ENCODE results near the gene TRABD2A. TPM values are rescaled to one million over a fixed set of nuclear protein-coding genes. Genes with fewer than 3 reads are reported as not detected.

TRABD2A gene
- total RNA-seq, 1 donor from 2014 or later = 6.3 TPM

DNA sequence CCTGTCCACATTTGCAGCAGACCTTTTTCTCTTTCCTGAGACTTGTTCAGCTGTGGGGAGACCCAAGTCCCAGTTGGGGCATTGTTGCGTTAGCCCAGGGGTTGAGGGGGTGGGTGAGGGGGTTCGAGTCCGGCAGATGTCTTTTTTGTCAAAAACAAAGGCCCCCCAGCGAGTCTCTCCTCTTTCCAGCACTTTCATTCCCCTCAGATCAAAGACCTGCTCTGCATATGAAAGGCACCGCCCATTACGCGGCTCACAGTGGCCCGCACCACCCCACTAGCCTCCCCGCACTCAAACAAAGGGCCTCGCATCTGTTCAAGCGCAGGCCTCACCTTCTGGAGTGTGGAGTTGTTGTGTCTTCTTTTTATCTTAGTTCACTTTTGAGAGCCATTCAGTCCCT lies 25.2 kb downstream of the TRABD2A start:
- DNase-seq (ENCODE audit: low spot score) = no peak

DNA sequence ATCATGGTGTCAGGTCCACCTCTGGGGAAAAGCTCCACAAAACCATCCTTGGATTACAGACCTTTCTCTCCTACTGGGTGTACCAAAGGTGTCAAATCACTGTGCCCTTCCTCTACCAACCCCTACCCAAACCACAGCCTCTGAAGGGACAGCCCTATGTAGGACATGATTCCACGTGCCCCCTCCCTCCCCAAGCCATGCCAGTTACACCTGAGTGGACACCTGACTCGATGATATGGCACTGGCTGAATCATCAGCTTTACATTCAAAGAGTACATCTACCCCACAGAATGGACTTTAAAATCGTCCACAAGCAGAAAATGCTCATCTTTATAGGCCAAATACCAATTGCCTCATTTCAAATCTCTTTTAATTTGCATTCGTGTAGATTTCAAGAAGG lies 26.0 kb downstream of the TRABD2A start:
- DNase-seq (ENCODE audit: low spot score) = no peak

DNA sequence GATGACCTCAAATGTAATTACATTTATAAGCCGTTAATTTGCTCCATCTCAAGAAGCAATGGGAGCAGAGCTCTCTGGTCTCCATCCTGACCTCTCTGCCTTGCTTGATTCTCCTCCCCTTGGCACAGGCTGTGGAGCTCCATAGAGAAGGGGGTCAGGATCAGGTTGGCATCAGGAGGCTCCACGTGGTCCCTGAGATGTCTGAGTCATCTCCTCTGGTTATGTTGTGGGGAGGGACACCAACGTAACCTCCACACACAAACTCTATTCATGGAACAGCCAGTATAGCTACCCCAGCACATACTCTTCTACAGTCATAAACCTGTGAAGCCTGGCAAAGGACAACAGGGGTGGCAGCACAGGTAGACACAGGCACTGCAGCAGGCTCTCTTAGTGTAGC lies 29.0 kb downstream of the TRABD2A start:
- no peak for DNase-seq (ENCODE audit: low spot score)

DNA sequence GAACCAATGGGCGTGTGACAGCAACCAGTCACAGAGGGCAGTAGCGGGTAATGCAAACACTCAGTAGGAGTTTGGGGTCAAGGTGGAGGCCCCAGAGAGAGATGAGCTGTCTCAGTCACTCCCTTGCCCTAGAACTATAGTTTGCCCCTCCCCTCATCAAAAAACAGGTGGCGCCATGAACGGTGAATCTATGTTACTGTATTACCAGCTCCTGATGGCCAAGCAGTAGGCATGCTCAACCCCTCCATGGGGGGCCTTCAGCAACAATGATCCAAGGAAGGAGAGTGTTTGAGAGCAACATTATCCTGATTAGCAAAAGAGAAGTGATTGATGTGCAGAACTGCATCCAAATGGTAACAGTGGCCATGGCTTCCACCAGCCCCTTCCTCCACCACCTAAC lies 30.4 kb downstream of the TRABD2A start:
- DNase-seq (ENCODE audit: low spot score) = peak; percentile 30

DNA sequence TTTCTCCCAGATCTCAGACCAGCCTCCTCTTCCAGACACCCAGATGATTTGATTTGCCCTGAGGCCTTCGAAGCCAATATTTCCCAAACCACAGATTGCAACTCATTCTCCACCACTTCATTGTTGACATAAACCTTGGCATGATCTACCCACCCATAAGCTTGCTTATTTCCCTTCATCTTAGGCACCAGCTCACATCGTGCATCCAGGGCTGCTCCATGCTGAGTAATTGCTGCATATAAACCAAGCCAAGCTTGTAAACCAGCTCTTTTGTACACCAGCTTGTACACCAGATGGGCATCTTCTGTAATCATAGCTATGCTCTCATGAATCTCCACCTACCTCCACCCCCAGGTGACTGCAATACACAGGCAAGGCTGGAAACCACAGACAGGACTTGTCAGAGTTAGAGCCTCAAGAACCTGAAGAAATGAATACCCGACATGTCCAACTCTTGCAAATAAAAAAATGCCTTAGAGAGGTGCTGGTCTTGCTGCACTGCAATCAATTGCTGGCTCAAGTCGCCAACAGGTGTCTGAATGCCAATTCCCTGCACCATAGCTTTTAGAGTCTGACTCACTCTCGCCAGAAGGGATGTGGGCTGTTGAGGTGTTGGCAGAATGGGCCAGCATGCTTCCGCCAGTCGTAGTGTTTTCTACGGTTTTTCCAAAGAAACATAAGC lies 31.5 kb downstream of the TRABD2A start:
- DNase-seq (ENCODE audit: low spot score) = no peak

DNA sequence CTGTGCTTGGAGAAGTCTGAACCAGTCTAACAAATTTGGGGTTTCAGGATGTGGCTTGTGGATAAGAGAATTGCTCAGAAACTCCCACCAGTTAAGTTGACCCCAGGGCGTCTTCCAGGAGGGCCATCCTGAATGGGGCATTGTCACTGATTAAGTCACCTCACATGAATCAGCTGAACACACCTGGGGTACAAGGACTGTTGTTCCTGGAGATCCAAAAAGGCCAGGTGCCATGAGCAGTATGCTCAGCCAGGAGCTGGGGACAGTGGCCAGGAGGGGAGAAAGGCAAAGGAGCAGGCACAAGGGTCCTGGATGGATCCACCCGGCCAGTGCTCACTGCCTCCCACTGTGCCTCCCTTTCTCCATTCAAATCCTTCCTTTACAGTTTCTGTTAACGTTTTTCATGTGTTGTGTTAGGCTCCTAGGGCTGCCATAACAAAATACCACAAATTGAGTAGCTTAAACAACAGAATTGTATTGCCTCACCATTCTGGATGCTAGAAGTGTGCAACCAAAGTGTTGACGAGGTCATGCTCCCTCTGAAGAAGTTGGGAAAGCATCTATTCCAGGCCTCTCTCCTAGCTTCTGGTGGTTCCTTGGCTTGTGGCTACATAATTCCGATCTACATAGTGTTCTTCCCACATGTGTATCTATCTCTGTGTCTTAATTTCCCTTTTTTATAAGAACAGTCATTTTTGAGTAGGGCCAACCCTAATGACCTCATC lies 33.4 kb downstream of the TRABD2A start:
- DNase-seq (ENCODE audit: low spot score) = no peak

DNA sequence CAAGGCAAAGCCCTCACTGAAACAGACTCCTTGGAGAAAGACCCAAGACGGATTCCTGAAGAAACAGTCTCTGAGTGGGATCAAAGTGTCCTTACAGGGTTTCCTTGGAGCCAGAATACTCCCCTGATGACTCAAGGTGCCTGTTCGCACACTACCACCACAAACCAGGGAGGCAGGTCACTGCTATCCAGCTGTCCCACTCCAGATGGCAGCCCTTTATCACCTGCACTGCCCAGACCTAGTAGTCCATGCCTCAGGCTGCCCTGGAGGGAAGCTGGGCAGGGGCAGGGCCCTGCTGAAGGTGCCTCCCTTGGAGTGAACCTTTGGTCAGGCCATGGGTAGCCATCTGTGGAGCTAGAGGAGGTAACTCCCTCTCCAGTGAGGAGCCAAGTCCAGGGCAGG lies 34.1 kb downstream of the TRABD2A start:
- no peak for DNase-seq (ENCODE audit: low spot score)

DNA sequence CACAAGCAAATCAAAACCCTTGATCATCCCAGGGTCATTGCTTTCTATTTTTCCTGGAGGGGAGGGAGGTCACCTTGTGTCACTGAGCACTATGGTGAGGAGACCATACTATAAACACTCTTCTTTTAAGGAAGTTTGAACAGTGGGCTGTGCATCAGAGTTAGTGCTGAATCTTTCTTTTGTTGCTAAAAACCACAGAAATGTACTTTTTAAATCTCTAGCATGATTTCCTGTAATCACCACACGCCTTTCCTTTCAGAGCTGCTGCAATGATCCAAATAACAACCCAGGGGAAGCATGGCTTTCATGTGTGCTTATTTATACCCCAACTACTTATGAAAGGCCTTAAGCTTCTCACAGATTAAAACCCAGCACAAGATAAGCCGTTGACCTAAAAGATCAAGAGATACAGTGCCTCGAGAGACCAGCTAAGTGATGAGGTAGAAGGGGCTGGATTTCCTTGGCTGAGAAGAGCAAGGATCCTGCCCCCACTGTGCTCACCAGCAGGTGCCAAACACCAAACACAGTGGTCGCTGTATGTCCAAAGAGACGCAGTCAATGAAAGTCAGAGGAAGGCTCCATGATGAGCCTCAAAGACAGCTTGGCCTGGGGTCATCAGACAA lies 34.7 kb downstream of the TRABD2A start:
- no peak for DNase-seq (ENCODE audit: low spot score)

DNA sequence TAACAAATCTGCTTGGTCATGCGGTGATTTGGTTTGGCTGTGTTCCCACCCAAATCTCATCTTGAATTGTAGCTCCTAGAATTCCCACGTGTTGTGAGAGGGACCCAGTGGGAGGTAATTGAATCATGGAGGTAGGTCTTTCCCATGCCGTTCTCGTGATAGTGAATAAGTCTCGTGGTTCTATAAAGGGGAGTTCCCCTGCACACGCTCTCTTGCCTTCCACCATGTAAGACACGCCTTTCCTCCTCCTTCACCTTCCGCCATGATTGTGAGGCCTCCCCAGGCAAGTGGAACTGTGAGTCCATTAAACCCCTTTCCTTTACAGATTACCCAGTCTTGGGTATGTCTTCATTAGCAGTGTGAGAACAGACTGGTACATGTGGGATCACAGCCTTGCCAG lies 36.7 kb downstream of the TRABD2A start:
- DNase-seq (ENCODE audit: low spot score) = peak; percentile 16

DNA sequence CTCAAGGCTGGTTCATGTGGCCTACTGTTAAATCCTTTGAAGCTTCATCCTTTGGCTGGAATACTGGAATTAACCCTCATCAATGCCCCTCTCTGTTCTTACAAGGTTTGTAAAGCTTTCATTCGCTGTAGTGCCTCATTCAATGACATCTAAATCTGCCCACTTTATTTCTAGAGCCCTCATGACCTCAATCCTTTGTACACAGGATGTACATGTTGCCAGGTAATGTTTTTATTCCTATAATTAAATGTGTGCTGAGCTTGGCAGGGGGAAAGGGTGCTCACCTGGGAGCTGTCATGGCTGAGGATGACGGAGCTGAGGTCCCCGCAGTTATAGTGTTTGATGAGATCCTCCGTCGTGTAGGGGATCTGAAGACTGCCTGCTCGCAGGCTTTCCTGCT lies 39.3 kb downstream of the TRABD2A start:
- no peak for DNase-seq (ENCODE audit: low spot score)

DNA sequence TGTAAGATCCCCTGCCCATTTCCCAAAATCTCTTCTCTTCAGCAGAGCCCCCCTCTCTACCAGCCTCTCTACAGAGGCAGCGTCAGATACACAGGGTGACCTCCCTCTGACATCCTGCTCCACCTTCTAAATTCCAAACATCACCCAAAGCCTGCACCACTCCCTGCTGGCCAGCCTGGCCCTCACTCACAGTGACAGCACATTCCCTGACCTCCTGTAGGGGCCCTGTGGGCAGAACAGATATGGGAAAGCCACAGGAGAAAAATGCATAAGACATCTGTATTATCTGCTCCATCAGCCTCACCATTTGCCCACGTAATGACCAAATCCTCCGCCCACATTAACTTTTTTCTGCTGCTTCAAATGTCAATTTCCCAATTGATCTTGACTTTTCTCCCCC lies 40.6 kb downstream of the TRABD2A start:
- peak; percentile 33 for DNase-seq (ENCODE audit: low spot score)

DNA sequence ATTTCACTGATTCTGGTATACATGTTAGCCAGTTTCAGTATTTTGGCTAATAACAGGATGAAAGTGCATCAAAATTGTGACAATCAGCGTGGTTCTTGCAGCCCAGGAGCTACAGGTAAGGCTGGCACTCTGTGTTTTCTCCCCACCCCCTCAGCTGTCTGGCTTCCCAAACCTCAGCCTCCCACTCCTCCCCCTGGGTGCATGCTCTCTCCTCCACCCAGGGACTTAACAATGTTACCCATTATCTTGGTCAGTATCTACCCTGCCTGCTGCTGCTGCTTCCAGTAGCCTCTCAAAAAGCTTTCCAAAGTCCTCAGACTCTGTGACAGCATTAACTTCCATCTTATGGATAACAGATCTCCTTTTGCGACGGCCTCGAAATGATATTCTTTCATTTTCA lies 41.0 kb downstream of the TRABD2A start:
- DNase-seq (ENCODE audit: low spot score) = peak; percentile 14

DNA sequence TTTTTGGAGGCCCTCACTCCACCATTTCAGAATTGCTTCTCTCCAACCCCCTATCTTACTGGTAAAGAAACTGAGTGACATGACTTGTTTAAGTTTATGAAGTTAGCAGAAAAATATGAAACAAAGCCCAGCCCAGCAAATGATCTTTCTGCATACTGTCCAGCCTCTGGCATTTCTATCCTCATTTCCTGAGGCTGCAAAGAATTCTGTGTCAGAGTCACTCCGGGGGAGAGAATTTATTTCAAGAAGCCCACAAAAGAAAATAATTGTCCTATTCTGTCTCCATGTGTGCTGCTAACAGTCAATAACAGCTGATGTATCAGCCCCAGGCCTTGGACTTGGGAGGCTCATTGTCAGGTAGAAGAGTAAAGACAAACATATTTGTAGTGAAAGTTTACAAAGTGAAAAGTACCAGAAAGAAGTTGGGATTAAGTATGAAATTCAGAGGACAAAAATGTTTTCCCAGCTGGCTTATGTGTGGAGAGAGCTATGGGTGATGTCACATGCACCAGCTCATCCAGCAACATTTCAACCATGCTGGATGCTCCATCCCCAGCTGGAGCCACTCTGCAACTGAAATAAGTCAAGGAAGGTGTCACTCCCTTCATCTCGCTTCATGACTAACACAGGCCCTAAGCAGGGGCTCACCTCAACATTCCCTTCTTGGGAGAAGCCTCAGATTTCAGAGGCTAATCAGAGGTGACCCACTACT lies 42.3 kb downstream of the TRABD2A start:
- no peak for DNase-seq (ENCODE audit: low spot score)

DNA sequence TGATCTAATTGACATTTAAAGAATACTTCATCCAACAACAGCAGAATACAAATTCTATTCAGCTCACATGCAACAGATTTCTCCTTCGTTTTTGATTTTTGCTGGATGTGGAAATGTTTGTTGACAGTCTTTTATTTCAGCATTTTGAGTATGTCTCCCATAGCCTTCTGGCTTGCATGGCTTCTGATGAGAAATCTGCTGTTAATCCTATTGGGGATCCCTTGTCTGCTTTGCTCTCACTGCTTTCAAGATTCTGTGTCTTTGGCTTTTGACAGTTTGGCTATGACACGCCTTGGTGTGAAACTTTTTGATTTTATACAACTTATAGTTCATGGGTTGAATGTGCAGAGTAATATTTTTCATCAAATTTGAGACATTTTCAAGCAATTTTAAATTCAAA lies 44.7 kb downstream of the TRABD2A start:
- DNase-seq (ENCODE audit: low spot score) = no peak

DNA sequence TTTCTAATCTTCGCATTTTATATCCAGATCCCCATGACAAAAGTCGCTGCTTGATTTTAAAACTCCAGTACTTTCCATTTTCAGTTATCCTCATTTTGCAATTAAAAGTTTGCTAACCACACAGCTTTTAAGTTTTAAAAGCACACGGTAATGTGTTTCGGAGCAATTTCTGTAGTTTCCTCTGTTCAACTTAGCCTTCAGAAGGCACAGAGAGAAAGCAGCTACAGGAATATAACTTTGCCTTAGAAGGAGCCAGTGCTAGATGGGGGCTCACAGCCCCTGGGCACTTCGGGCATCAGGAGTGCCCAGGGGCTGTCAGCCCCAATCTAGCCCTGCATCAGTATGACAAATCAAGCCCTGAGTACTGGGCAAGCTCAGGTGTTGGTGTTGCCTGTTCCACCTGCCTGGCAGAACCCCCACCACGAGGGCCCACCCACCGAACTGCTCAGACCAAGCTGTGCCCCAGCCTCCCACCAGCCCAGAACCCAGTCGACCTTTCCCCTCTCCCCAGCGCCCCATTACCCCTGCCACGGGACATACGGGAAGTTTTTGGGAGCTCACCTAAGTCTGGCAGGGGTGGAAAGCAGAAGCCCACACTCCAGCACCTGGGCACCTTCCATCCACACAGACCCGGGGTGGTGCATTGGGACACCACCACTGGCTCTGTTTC lies 47.3 kb downstream of the TRABD2A start:
- DNase-seq (ENCODE audit: low spot score) = peak; percentile 45

DNA sequence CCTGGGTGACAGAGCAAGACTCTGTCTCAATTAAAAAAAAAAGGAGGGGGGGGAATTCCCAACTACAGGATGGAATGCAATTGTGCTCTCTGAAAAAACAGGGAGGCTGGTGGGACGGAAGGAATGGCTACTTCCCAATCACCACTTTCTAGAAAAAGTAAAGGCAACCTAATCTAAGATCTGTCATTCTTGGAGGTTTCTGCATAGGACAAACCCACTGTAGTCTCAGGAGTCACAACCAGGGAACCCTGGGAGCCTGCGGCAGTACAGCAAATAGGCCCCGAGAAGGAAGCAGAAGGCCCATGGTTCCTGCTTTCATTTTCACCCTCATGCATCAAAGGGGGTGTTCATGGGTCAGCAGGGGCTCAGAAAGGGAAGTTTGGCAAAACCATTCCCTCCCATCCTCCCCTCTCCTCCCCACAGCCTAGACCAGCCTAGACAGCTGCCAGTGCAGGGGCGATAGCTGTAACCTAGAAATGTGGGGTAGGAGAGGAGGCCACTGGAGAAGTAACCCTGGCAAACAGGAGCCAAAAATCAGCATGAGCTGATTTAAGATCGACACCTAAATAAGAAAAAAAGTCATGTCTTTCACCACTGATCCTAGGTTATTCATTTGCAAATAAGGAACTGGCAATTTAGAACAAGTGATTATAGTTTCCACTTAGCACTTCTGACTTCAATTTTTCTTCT lies 48.0 kb downstream of the TRABD2A start:
- DNase-seq (ENCODE audit: low spot score) = peak; percentile 37

DNA sequence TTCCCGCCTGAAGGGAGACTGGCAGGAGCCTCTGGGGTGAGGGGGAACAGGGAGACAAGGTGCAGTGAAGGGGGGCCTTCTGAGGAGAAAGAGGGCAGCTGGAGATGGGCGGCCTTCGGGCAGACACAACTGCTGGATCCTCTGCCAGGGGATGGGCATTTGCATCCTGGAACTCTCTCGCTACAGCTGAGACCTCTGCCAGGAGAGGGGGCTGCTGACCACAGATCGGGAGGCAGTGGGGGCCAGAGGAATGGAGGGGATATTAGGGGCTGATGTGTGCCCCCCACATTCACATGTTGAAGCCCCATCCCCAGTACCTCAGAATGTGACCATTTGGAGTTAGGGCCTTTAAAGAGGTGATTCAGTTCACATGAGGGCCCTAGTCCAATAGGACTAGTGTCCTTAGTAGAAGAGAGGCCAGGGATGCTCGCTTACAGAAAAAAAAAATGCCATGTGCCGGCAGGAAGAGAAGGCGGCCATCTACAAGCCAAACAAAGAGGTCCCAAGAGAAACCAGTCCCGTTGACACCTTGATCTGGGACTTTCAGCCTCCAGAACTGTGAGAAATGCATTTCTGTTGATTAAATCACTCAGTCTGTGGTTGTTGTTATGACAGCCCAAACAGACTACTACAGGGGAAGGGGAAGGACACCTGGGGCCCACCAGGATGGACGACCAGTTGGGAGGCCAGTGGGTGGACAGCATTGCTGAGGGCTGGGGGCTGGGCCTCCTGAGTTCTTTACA lies 50.0 kb downstream of the TRABD2A start:
- DNase-seq (ENCODE audit: low spot score) = peak; percentile 16

DNA sequence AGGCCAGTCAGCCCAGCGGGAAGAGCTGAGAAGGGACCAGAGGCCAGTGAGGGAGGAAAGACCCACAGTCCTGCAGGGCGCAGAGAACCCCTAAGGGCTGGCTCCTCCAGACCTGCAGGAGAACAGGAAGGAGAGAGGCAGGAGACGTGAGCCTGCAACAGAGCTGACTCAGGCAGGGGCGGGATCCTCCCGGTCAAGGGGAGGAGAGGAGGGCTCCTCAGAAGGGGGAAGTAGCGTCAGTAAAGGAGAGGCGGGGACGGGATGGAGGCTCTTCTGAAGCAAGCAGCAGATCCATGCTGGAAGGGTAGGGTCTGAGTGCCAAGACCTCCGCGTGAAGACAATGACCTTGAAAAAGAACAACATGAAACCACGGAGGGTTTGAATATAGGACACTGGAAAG lies 50.8 kb downstream of the TRABD2A start:
- DNase-seq (ENCODE audit: low spot score) = no peak

DNA sequence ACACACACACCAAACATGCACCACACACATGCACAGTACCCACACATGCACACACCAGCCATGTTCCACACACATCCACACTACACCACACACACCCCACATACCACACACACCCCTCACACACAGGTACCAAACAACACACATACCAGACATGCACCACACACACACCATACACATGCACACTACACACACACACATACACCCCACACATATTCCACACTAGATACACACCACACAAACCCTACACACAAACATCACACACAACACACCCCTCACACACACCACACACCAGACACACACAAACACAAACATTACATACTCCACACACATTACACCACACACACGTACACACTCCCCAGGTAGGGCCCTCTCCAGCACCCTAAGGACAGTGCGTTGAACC lies 51.2 kb downstream of the TRABD2A start:
- DNase-seq (ENCODE audit: low spot score) = peak; percentile 11

DNA sequence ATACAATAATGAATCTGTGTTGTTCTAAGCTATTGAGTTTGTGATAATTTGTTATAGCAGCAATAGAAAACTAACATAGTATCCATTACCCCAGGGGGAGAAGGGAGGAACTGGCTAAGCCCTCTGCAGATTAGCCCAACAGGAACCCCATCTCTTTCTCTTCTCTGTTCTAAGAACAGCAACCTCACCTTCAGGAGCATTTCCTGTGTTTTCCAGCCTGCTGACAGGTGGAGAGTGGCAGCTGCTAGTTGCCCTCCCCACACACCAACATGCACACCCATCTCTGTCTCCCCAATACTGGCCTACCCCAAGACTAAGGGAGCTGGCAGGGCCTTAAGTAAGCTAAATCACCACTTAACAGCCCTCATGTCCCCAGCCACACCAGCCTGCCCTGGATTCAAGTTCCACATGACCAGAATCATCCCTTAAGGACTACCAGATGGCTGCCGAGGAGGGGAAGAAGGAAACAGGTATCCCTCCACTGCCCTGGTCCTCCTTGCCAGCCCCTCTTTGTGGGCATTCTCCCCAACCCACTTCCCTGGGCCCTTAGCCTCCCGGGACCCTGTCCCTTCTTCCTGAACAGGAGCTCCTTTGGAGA lies 52.8 kb downstream of the TRABD2A start:
- DNase-seq (ENCODE audit: low spot score) = peak; percentile 57
